Stimulated activated CD4-positive, alpha-beta T cell treated with anti-CD3 and anti-CD28 coated beads, Interleukin-2, amount 100 ng/mL, for 48 hours (primary cell): ENCODE results near the gene WFS1.

Experiments used
- DNase-seq, 2 donors: peaks; one replicate each; pipeline ENCODE4 v3.0.0-alpha.2; 2020

The WFS1 gene

GRCh38 chr4:6342530-6343293 lies 73.1 kb downstream of the WFS1 start:
- no peak for DNase-seq

GRCh38 chr4:6343939-6344408 lies 74.3 kb downstream of the WFS1 start:
- no peak for DNase-seq

GRCh38 chr4:6345096-6345830 lies 75.6 kb downstream of the WFS1 start:
- DNase-seq = no peak

GRCh38 chr4:6345866-6346265 lies 76.2 kb downstream of the WFS1 start:
- DNase-seq = no peak

- DNase-seq = no peak
These were observed 76.9 kb downstream of the WFS1 start for GRCh38 chr4:6346373-6347110.

- DNase-seq = no peak
These were observed 77.9 kb downstream of the WFS1 start for GRCh38 chr4:6347511-6348045.

- no peak for DNase-seq
These were observed 78.8 kb downstream of the WFS1 start for GRCh38 chr4:6348408-6348807.

GRCh38 chr4:6349896-6350603 lies 80.4 kb downstream of the WFS1 start:
- DNase-seq = no peak

GRCh38 chr4:6350646-6351045 lies 81.0 kb downstream of the WFS1 start:
- no peak for DNase-seq

GRCh38 chr4:6351246-6352000 lies 81.8 kb downstream of the WFS1 start:
- DNase-seq = no peak

GRCh38 chr4:6352031-6352692 lies 82.5 kb downstream of the WFS1 start:
- DNase-seq = no peak
